ENCODE results near the gene SORCS3.

SORCS3 gene

DNA sequence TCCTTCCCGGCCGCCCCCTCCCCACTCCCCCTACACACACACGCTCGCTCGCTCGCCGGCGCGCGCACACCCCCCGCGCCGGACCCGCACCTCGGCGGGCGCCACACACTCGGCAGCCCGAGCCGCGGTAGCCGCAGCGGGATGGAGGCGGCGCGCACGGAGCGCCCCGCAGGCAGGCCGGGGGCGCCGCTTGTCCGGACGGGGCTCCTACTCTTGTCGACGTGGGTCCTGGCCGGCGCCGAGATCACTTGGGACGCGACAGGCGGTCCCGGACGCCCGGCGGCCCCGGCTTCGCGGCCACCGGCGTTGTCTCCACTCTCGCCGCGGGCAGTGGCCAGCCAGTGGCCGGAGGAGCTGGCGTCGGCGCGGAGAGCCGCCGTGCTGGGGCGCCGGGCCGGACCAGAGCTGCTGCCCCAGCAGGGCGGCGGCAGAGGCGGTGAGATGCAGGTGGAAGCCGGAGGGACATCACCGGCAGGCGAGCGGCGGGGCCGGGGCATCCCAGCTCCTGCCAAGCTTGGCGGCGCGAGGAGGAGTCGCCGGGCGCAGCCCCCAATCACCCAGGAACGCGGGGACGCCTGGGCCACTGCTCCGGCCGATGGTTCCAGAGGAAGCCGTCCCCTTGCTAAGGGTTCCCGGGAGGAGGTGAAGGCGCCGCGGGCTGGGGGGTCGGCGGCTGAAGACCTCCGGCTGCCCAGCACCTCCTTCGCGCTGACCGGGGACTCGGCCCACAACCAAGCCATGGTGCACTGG lies at the start of gene SORCS3:
SORCS3 (plus strand) TSS at position 104 of the 750 bp plus-strand sequence.
- DNase-seq: peak in 1 of 2 experiments; percentile 8

GRCh38 chr10:104591441-104591840 lies 49.6 kb upstream of the SORCS3 start:
- DNase-seq: no peak

- DNase-seq: no peak
Measured at GRCh38 chr10:104601166-104601565, 39.9 kb upstream of the SORCS3 start.

DNA sequence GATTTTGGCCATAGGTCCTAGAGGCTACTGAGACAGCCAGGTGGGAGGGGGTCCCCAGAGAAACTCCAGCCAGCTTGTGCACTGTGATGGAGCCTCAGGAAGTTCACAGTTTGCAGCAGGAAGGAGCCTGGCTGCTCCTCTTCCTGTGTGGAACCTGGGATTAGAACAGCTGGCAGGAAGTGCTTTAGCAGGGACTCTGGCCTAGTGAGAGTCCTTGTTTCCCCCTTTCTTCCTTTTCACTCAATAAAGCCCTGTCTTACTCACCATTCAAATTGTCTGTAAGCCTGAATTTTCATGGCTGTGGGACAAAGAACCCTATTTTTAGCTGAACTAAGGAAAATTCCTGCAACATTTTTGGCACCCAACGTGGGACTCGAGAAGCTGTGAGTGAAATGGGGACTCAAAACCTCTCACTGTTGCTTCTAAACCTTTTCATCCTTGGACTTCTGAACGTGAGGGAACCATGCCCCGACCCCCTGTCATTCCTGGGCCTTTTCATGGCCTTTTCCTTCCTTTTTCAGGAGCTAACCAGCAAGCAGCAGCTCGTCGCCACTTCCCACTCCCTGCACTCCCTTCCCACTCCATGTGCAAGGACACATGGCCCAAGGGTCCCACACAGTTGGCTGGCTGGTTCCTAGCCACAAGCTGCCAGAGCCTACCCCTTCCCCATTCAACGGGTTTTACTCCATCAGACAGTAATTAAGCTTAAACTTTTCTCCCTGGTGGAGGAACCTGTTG lies 32.8 kb upstream of the SORCS3 start:
- no peak for DNase-seq

DNA sequence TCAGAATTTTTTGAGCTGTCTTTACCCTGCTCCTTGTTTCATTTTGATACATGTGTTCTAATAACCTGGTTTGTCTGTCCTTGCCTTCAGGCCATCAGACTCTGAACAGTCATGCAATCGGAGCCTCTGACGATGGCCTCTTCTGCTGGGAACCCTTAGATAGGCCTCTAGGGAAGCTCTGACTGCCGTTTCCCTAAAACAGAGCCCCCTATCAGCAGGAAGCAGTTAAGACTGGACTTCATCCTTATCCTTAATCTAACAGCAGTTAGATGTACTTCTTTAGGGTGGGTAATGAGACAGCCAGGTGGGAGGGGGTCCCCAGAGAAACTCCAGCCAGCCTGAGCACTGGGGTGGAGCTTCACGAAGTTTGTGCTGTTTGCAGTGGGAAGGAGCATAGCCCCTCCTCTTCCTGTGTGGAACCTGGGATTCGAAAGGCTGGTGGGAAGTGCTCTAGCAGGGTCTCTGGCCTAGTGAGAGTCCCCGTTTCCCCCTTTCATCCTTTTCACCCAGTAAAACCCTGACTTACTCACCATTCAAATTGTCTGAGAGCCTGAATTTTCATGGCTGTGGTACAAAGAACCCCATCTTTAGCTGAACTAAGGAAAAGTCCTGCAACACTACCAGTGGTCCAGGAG lies 28.4 kb upstream of the SORCS3 start:
- no peak for DNase-seq

- DNase-seq: no peak
Measured at GRCh38 chr10:104613406-104613805, 27.7 kb upstream of the SORCS3 start.

DNA sequence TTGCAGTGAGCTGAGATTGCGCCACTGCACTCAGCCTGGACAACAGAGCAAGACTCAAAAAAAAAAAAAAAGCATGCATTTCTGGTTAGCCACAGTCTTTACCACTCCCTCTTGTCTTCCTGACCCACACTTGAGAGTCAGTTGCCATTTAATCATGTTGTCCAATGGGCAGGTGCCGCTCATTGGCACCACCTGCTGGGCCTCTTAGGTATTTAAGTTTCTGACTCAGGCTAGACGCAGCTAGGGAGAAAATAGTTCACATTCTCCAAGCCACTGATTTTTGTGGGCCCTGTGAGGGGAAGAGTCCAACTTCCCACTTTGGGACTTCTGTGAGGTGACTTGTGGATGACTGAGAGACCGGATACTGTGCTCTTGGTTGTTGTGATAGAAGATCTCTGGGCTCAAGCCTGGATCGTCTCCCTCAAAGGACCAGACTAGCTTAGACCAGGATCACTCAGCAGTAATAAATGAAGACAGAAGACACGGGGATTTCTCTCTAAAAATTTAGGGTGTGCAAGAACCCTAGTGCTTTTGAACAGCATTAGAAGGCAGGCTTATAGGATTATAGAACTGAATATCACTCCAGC lies 26.8 kb upstream of the SORCS3 start:
- DNase-seq: no peak

- no peak for DNase-seq
Measured at GRCh38 chr10:104615136-104615535, 26.0 kb upstream of the SORCS3 start.

- DNase-seq: no peak
Measured at GRCh38 chr10:104617831-104618230, 23.3 kb upstream of the SORCS3 start.

DNA sequence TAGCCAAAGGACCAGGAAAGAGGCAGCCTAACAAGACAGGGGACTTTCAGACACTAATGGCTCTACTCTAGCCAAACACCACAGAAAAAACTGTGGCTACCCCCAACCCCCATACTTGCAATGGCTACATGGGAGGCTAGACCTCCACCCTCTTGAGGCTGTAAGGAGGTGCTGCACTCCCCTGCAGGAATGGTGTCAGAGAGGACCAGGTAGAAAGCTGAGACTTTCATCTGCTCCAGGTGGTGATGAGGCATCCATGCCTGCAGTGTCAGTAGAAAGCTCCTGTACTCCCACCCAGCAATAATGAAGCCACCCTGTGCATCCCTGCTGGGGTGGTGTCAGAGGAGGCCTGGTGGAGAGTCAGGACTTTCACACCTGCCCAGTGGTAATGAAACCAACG lies 18.9 kb upstream of the SORCS3 start:
- DNase-seq: no peak

DNA sequence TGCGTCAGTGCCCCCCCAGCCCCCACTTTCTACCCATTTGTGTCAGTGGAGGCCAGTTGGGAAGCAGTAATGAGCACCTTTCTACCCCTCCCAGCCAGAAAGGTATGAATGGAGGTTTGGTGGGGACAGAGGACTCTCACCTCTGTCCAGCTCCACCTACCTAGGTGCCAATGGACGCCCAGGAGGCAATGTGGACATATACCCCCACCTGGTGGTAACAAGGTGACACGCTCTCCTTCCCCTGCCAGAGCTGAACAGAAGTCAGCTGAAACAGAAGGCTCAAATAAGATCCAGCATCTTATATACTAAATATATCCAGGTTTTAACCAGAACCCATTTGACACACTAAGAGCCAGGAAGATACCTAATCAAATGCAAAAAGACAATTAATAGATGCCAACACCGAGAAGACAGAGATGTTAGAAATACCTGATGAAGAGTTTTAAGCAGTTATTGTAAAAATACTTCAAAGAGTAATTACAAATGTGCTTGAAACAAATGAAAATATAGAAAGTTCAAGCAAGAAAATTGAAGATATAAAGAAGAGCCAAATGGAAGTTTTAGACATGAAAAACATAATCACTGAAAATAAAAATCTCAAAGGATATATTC lies 18.4 kb upstream of the SORCS3 start:
- peak; percentile 23 to 46 for DNase-seq

DNA sequence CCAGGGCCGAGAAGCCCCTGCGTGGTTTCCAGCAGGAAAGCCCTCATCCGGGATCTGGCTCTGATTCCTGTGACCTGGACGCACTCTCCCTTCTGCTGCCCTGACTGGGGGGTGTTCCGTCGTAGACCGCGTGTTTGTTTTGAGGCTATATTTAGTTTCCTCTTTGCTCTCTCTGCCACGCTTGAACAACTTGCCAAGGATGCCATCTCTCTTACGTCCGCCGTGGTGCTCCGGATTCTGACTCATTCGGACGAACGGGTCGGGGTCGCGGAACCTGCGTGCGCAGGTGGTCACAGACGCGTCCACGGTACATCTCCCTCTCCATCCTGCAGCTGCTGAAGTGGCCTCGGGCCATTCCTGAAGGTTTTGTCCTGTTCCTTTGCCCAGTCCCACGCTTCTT lies 10.4 kb upstream of the SORCS3 start:
- no peak for DNase-seq

DNA sequence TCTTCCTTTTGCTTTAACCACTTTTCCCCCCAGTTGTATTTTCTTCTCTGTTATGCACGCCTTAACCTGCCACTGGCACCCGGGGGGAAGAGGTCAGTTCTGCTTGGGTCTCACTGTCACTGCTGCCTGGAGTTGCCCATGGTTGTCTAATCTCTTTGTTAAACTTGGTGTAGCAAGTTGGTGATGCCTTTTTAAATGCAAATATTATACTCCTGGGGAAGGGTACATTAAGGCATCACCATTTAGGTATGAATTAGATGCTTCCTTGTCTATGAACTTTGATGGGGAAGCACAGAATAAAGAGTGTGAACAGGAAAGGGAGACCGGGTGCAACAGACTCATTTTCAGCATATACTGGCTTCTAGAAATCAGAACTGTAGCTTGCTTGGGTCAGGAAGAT lies 9.1 kb upstream of the SORCS3 start:
- DNase-seq: no peak

DNA sequence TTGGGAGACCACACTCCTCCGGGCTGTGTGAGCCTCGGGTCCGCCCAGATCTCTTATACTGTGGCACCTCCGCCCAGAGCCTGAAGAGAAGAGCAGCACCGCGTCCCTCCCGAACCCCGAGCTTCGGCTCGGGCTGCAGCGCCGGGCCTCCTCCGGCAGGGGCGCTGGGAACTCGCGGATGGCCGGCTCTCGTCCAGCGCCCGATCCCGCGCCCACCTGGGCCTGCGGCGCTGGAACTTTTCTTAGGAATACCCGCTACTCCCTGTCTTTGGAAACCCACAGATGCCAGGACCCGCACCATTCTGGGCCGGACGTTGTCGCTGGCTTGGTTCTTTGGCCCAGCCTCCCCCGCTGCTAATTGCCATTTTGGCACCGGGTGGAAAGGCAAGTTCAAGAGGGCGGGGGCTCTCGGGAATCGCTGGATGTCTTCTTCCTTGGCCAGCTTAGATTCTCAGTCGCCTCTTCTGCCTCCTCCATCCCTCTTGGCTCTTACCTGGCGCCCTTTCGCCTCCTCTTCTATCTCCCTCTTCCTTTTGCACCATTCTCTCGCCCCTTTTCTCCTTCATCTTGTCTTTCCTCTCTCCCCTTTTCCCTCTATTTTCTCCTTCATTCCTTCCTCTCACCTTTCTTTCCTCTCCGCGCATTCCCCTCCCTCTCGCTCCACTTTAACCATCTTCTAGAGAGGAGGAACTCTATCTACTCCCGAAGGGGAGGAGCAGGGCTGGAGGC lies 2.1 kb upstream of the SORCS3 start:
- no peak for DNase-seq

- no peak for DNase-seq
Measured at GRCh38 chr10:104639590-104640338, 1.3 kb upstream of the SORCS3 start.

- peak; percentile 31 to 67 for DNase-seq
Measured at GRCh38 chr10:104640339-104641186, 527 bp upstream of the SORCS3 start.

GRCh38 chr10:104641937-104642657 lies 1.0 kb downstream of the SORCS3 start:
- no peak for DNase-seq

- peak; percentile 32 to 67 for DNase-seq
Measured at GRCh38 chr10:104642658-104643302, 1.7 kb downstream of the SORCS3 start.

DNA sequence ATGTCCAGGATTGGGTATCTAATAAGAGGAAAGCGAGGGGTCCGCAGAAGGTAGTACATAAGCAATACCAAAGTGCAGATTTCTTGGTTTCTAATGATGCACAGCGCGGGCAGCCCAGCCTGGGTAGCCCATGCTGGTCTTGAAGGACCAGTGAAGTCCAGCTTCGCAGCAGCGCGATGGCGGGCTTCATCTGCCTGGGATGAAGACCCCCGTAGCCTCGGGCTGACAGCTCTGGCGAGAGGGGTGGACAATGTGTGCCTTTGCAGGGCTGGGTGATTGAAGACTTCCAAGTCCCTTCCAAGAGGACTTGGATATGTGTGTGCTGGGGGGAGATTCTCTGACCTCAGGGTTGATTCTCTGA lies 2.2 kb downstream of the SORCS3 start:
- DNase-seq: no peak

Data from NCI-H1930 (cell line).